GM18870 (cell line): ENCODE data around the gene OVAAL.

Source experiments
- ATAC-seq: cut with Tn5 transposase; IDR thresholded peaks from one replicate; pipeline ENCODE4 v1.9.1; 2021; ENCODE audit warnings: moderate library complexity; ENCODE audit not compliant: unreplicated experiment

OVAAL gene

DNA sequence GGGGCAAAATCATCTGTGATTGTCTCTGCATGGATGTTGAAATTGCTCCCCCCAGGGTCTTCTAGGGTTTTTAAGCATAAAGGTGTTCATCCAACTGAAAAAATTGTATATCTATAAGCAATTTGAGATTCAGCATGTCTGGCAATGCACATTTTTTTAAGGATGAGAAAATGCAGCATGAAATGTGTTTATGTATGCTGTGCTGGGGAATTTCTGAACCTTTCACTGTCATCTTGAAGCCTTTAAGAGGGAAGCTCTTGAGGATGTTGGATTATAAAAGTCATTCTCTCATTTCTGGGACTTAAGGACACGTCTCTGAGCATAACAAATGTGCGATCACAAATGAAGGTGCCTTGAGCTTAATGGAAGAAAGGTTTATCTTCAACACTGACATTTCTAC is 9.4 kb downstream of the OVAAL start:
- ATAC-seq, result no peak

GRCh38 chr1:180571060-180571831 is 12.5 kb downstream of the OVAAL start:
- no peak for ATAC-seq

GRCh38 chr1:180571832-180572636 is 13.3 kb downstream of the OVAAL start:
- ATAC-seq, result no peak

DNA sequence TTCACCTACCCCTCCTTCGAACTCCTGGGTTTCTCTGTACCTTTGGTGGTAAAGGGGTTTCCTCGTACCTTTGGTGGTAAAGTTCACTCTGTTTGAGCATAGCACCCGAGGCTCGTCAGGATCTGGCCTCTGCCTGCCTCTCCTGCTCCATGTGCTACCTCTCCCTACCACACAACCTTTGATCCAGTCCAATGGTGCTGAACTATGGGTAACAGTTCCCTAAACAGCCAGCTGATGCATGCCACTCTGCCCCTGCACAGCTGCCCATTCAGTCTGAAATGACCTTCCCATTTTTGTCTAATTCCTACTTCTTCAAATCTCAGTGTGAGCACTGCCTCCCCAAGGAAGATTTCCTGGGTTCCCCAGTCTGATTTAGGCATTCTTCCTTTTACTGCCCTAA is 14.0 kb downstream of the OVAAL start:
- ATAC-seq, result no peak

GRCh38 chr1:180574031-180574713 is 15.4 kb downstream of the OVAAL start:
- ATAC-seq, result no peak

DNA sequence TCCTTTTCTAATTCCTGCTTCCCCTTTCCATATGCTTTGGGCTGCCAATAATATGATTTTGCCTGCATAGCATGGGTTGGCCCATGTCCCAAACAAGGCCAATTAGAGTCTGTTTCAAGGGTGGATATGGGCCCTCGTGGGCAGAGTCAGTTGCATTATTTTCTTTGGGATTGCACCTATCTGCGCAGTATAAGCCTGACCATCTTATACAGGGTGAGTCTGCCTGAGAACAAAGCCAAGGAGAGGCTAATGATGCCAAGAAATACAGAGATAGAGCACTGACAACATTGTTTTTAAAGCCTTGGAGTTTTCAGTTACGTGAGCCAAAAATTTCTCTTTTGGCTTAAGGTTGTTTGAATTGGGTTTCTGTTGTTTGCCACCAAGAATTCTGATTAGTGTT is 18.6 kb downstream of the OVAAL start:
- ATAC-seq, result no peak

- no peak for ATAC-seq
Measured at GRCh38 chr1:180579961-180580611, 21.3 kb downstream of the OVAAL start.

DNA sequence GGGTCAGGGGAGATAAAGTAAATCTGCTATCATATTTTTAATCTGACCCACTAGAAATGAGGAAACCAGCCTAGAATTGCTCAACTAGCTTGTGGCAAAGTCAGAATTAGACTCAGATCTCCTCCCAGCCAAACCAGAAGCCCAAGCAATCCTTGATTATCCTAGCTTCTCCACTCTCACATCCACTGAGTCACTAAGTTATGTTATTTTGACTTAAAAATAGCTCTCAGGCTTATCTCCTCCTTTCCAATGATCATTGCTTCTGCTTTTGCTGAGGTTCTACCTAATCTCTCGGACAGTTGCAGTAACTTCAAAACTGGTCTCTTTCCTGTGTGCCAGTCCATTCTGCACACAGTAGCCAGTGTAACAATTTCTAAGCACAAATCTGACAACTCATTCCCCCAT is 22.9 kb downstream of the OVAAL start:
- ATAC-seq, result no peak

GRCh38 chr1:180584869-180585268 is 26.1 kb downstream of the OVAAL start:
- ATAC-seq, result no peak

DNA sequence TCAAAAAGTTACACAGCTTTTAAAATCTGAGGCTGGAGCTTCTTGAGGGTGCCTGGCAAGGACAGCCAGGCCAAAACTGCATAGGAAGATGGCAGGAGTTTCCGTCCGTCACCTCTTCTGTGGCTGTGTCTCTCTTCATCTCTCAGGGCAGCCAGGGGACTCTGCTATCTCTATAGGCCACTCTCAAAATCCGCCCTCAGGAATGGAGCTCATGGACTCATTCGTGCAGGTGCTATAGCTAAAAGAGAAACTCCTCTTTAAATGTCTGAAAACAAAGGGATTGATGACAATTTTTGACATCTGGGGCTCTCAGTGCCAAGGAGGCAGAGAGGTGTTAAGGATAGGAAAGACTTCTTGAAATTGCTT is 27.2 kb downstream of the OVAAL start:
- ATAC-seq, result no peak

DNA sequence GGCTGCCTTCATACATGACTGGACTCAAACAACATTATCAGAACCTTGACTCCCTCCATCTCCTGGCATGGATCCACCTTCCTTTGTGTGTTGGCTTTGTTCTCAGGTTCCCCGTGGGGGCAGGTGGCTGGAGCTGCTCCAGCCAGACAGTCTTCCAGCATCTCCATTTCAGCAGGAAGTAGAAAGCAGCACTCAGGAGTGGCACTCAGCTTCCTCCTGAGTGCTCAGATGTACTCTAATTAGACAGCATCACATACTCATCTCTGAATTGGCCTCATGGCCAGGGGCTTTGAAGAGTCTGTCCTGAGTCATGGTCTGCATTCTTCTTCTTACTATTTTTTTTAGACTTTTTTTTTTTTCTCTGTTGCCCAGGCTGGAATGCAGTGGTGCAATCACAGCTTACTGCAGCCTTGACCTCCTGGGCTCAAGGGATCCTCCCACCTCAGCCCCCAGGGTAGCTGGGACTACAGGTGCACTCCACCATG is 27.9 kb downstream of the OVAAL start:
- no peak for ATAC-seq

GRCh38 chr1:180588121-180588520 is 29.4 kb downstream of the OVAAL start:
- no peak for ATAC-seq

- ATAC-seq, result no peak
Measured at GRCh38 chr1:180590889-180591288, 32.1 kb downstream of the OVAAL start.

GRCh38 chr1:180593382-180593781 is 34.6 kb downstream of the OVAAL start:
- ATAC-seq, result no peak

DNA sequence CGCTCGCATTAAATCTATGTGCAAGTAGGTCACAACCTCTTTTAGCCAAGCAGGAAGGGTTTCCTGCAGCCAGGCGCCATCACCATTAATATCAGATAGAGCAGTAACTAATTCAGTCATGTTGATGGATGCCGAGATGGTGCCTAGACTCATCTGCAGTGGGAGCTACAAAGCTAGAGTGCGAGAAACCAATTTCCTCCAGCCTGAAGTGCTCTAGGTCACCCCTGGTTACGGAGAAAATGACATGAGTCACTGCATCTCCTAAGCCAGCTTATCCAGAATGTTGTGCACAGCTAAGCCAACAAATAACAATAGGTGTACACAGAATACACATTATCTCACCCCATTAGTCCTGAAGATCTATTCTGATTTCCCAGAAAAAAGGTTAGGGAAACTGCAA is 36.0 kb downstream of the OVAAL start:
- no peak for ATAC-seq

- ATAC-seq, result no peak
Measured at GRCh38 chr1:180595966-180596365, 37.2 kb downstream of the OVAAL start.

GRCh38 chr1:180597520-180597919 is 38.8 kb downstream of the OVAAL start:
- no peak for ATAC-seq

DNA sequence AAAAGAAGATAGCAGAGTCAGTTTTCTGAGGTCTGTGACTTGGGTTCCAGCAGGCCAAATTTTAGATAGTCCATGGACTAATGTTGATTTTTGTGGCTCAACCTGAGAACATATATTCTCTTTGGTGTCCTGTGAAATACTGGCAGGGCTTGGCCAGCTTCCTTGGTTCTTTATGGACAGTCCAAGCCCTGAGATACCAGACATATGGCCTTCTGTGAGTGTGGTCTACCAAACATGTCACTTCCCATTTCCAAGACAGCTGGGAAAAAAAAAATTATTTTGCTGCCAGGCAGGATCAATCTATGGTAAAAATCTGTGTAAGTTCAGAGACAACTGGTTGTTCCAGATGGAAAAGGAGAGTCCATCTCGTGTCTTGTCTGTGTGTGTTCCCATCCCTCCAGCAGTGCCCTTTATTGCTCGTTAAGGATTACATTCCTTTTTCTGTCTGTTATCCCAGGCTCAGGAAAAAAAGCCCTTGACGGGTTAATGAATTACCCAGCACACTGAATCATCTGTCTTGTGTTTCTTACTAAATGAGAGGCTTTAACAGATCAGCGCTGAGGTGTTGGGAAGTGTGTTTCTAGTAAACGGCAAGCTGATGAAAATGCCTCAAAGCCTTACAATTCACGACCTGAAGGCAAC is 39.7 kb downstream of the OVAAL start:
- ATAC-seq, result no peak

GRCh38 chr1:180600343-180600742 is 41.6 kb downstream of the OVAAL start:
- ATAC-seq, result no peak

DNA sequence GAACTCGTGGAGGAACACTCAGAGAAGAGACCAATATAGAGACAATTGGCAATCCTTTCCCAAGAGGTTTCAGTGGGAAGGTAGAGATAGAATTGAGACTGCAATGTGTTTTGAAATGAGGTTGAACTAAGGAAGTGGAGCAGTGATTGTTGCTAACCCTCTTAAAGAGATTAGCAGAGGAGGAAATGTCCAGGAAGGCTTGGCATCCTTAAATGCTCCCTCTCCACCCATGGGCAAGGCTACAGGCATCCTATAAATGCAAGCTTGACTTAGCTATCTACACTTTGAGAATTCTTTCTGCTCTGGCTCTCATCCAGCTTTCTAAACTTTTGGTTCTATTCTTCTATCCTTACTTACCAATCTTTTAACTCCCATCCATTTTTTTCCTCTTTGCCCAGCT is 42.7 kb downstream of the OVAAL start:
- ATAC-seq, result no peak
